Right lobe of liver (tissue), 4 donors: ENCODE data around the gene UBE2V1.

Experiments used
- CTCF ChIP-seq, 4 donors: fragments of 200-600 bp in 3 of 4; fragments of 450-650 bp in 1 of 4; IDR thresholded peaks; one replicate each; pipeline versions ENCODE4 v1.5.1 to v1.8.0; 2016 to 2022; ENCODE audit warnings: antibody characterized with exemption in 4 of 4, mild to moderate bottlenecking in 2 of 4
- POLR2A ChIP-seq: fragments of 450-650 bp; IDR thresholded peaks from one replicate; pipeline ENCODE4 v1.6.1; 2017; ENCODE audit warnings: antibody characterized with exemption, mild to moderate bottlenecking
- donor health status: DM: no; HTN: no; CAD: no.
- donor health status: DM: no; HTN: no; CAD: no.
- donor health status: DM: no; HTN: yes; CAD: no.

DNA sequence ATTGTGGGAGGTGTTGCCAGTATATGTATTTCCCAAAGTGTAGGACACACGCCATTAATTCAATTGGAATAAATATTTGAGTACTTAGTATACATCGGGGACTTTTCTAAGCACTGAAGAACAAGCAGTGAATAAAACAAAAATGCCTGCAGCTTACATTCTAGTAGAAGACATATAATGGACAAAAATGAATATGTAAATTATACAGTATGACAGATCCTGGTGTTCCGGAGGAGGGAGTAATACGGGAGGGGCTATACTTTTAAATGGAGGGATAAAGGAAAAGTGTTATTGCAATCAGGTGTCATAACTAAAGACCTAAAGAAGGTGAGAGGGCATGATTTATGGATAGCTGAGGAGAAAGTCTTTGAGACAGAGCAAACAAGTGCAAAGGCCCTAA lies 15.1 kb downstream of the UBE2V1 start:
- no peak for TF ChIP-seq CTCF (IDR thresholded peaks at IDR 0.05)
- no peak for TF ChIP-seq POLR2A
